ENCODE results near the gene TGFA. TPM values are rescaled to one million over a fixed set of nuclear protein-coding genes. Genes with fewer than 3 reads are reported as not detected.

TGFA gene
- total RNA-seq, 2 donors from 2014 or later: 2.0 to 3.2 TPM

DNA sequence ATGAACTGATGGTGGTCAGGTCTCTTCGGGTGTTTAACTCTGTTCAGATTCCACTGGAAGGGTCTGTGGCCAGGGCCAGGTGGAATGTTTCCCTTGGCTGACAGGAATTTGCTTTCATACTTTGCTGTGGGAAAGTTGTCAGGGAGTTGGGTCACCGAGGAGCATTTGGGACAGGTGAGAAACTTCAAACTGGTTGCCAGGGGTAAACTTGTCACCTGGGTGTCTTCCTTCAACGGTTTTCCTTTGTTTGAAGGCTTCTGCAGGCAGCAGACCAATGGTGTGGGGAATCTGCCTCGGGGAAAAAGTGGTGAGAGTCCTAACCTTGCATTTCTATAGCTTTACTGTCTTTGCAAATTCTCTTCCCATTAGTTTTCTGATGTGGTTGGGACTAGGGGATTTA lies 92.2 kb downstream of the TGFA start:
- TF ChIP-seq, protein P1, sequence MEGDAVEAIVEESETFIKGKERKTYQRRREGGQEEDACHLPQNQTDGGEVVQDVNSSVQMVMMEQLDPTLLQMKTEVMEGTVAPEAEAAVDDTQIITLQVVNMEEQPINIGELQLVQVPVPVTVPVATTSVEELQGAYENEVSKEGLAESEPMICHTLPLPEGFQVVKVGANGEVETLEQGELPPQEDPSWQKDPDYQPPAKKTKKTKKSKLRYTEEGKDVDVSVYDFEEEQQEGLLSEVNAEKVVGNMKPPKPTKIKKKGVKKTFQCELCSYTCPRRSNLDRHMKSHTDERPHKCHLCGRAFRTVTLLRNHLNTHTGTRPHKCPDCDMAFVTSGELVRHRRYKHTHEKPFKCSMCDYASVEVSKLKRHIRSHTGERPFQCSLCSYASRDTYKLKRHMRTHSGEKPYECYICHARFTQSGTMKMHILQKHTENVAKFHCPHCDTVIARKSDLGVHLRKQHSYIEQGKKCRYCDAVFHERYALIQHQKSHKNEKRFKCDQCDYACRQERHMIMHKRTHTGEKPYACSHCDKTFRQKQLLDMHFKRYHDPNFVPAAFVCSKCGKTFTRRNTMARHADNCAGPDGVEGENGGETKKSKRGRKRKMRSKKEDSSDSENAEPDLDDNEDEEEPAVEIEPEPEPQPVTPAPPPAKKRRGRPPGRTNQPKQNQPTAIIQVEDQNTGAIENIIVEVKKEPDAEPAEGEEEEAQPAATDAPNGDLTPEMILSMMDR (conservative IDR thresholded peaks at IDR 0.05): no peak
- peak overlapping the region; percentile 17 for H3K27ac Mint-ChIP-seq
- Histone ChIP-seq H3K9ac (ENCODE audit: extremely low read depth, low read length, poor library complexity, severe bottlenecking) (no peak overlapping the region), H3K9me3 (ENCODE audit: control insufficient read depth, low read length) (no peaks in the 10 kb centered on the region), H3K4me3 (ENCODE audit: low read length) (no peak overlapping the region), H3K27ac (ENCODE audit: low read depth, low read length) (no peak overlapping the region), H3K36me3 (ENCODE audit: control insufficient read depth, insufficient read depth, low read length) (no peaks in the 10 kb centered on the region), H3K4me1 (ENCODE audit: control insufficient read depth, insufficient read depth, low read length) (peaks cover 8% of the 10 kb centered on the region), H3K27me3 (ENCODE audit: control insufficient read depth, insufficient read depth, low read length, poor library complexity, severe bottlenecking) (no peaks in the 10 kb centered on the region)
- no peak for DNase-seq
- no peaks in the 10 kb centered on the region for H3K9me3 Mint-ChIP-seq
- no peaks in the 10 kb centered on the region for H3K27me3 Mint-ChIP-seq (ENCODE audit: insufficient read depth)
- H3K4me3 Mint-ChIP-seq: no peak overlapping the region
- peaks cover 37% of the 10 kb centered on the region for H3K4me1 Mint-ChIP-seq
- H3K36me3 Mint-ChIP-seq (ENCODE audit: low read depth): no peaks in the 10 kb centered on the region
- WGBS, 2 experiments (ENCODE audit: insufficient coverage in 1 of 2, insufficient read length in 1 of 2): 74% methylated on average over 4 of the region's 4 CpGs; no CpG with 5 or more reads in 1 of the 2 experiments

DNA sequence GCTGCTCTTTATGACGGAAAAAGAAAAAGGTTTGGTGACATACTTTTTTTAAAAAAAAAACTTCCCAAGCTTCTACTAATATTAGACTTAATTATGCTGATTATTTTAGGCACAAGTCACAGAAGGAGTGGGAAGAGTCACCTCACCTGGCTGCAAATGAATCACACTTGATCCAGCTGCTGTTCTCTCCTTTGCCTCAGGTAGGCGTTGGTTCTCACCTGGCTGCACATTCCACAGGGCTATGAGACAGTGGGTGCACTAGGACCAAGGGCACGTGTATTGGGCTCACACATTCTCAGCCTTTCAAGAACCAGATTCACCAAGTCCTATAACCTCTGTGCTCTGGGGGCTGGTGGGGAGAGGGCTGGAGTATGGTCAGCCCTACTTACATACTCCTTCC lies 93.3 kb downstream of the TGFA start:
- no peak overlapping the region for H3K9ac ChIP-seq (ENCODE audit: extremely low read depth, low read length, poor library complexity, severe bottlenecking)
- no peaks in the 10 kb centered on the region for H3K9me3 Mint-ChIP-seq
- no peaks in the 10 kb centered on the region for H3K27me3 Mint-ChIP-seq (ENCODE audit: insufficient read depth)
- TF ChIP-seq, protein P1 (conservative IDR thresholded peaks at IDR 0.05): peak; percentile 74
- H3K4me3 Mint-ChIP-seq: no peak overlapping the region
- H3K27me3 ChIP-seq (ENCODE audit: control insufficient read depth, insufficient read depth, low read length, poor library complexity, severe bottlenecking): no peaks in the 10 kb centered on the region
- no peak overlapping the region for H3K4me3 ChIP-seq (ENCODE audit: low read length)
- no peaks in the 10 kb centered on the region for H3K36me3 ChIP-seq (ENCODE audit: control insufficient read depth, insufficient read depth, low read length)
- peaks cover 37% of the 10 kb centered on the region for H3K4me1 Mint-ChIP-seq
- no peak overlapping the region for H3K27ac ChIP-seq (ENCODE audit: low read depth, low read length)
- 76 to 83% methylated on average over 2 of the region's 3 CpGs for WGBS, 2 experiments (ENCODE audit: insufficient coverage in 1 of 2, insufficient read length in 1 of 2)
- no peak overlapping the region for H3K27ac Mint-ChIP-seq
- DNase-seq: peak; percentile 80
- no peaks in the 10 kb centered on the region for H3K36me3 Mint-ChIP-seq (ENCODE audit: low read depth)
- no peaks in the 10 kb centered on the region for H3K9me3 ChIP-seq (ENCODE audit: control insufficient read depth, low read length)
- peaks cover 8% of the 10 kb centered on the region for H3K4me1 ChIP-seq (ENCODE audit: control insufficient read depth, insufficient read depth, low read length)

DNA sequence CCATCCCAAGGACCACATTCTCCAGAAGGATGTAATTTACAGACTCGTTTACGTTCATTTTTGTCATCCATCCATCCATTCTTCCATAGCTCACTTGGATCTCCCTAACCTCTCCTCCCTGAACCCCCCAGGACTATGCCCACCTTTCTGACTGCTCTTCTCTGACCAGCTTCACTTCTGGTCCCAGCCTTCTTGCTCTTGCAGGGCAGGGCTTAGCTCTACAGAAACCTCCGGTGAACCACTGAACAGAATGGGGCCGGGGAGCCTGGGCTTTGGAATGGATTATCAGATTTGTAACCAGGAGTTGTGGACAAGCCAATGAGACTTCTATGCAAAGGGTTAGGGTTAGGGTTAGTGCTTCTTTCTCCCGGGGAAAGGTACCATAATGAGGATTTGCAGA lies 95.0 kb downstream of the TGFA start:
- Mint-ChIP-seq H3K27me3 (ENCODE audit: insufficient read depth) (no peaks in the 10 kb centered on the region), H3K9me3 (no peaks in the 10 kb centered on the region), H3K36me3 (ENCODE audit: low read depth) (no peaks in the 10 kb centered on the region), H3K27ac (no peak overlapping the region), H3K4me3 (no peak overlapping the region), H3K4me1 (peaks cover 37% of the 10 kb centered on the region)
- peaks cover 8% of the 10 kb centered on the region for H3K4me1 ChIP-seq (ENCODE audit: control insufficient read depth, insufficient read depth, low read length)
- H3K9me3 ChIP-seq (ENCODE audit: control insufficient read depth, low read length): no peaks in the 10 kb centered on the region
- H3K9ac ChIP-seq (ENCODE audit: extremely low read depth, low read length, poor library complexity, severe bottlenecking): no peak overlapping the region
- peak; percentile 40 for DNase-seq
- H3K4me3 ChIP-seq (ENCODE audit: low read length): no peak overlapping the region
- no peaks in the 10 kb centered on the region for H3K36me3 ChIP-seq (ENCODE audit: control insufficient read depth, insufficient read depth, low read length)
- TF ChIP-seq, protein P1 (conservative IDR thresholded peaks at IDR 0.05): no peak
- H3K27ac ChIP-seq (ENCODE audit: low read depth, low read length): no peak overlapping the region
- H3K27me3 ChIP-seq (ENCODE audit: control insufficient read depth, insufficient read depth, low read length, poor library complexity, severe bottlenecking): no peaks in the 10 kb centered on the region
- 94 to 100% methylated on average over 4 to 5 of the region's 5 CpGs for WGBS, 2 experiments (ENCODE audit: insufficient coverage in 1 of 2, insufficient read length in 1 of 2)
